HG03571 (cell line): ENCODE measurements around the gene RALGAPB.

Experiments used
- ATAC-seq: cut with Tn5 transposase; IDR thresholded peaks from one replicate; pipeline ENCODE4 v1.9.1; 2021; ENCODE audit not compliant: unreplicated experiment

RALGAPB gene

DNA sequence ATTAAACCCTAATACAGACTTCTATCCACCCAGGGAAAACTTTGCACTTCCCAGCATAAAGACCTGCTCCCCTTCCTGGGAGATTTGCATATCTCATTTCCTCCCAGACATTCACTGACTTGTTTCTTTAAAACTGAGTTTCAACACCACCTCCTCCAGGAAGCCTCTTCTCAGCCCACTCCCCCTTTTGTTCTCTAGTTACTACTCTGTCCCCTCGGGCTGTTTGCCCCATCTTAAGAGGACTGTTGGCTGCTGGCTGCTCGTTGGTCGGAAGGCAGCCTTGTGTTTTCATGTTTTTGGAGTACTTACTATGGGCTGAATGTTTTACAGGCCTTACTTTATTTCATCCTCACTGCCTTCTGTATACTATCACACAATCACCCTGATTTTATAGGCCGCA, 135.5 kb downstream of the RALGAPB start:
- ATAC-seq, result no peak

DNA sequence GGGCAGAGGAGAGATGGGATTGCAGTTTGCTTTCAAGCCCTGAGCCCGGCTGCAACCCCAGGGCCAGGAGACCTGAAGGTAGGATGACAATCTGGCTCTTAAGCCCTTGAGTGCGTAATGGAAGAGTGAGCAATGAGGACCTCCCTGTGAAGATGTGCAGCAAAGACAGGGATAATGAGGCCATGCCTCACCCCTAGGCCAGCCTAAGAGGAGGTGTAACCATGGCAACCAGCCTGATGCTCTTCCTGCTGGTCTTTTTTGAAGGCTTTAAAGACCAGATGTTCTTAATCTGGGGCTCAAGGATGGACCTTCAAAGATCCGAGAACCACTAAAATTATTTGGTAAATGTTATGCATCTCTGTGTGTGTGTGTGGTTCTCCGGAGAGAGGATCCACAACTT, 137.2 kb downstream of the RALGAPB start:
- no peak for ATAC-seq

DNA sequence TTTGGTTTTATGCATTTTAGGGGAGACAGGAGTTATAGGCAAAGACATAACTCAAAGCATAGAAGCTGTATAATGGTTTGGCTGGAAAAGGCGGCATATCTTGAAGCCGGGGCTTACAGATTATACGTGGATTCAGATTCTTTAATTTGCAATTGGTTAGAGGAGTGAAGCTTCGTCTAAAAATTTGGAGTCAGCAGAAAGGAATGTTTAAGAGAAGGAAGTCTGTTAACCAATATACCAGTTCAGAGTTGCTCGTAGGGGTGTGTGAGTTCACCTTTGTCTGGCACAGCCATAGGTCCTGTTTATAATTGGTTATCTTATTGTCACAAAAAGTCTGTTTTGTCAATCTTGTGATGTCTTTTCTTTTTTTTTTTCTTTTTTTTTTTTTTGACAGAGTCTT, 137.9 kb downstream of the RALGAPB start:
- ATAC-seq, result no peak

DNA sequence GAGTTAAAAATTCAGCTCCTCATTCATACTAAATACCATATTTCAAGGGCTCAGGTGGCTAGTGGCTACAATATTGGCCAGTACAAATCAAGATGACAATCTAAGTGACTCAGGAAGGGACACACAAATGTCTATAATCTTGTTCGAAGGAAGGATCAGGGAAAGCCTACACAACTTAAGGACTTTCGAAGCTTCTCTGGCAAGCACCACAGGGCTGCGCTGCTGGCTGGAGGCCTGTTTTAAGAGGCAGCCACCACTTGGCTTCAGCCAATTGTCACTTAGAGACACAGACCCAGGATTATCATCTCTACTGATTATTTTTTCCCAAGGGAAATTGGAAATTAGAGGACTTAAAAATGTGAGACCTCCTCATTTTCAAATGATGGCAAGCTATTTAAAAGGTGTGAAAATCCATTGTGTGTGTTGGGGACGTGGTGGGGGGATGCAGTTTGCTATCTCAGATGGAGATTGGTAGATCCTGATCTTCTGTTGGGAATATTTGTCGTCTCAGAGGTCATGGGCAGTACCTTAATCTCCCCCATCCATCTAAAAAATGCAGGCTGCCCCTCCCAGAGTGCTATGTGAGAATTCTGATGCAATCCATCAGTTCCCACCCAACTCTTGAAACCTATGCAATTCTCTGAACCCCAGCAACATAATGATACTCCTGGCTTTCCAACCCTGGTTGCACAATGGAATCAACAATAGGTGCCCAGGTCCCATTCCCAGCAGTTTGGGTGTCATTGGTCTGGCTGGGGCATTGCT, 140.3 kb downstream of the RALGAPB start:
- no peak for ATAC-seq

DNA sequence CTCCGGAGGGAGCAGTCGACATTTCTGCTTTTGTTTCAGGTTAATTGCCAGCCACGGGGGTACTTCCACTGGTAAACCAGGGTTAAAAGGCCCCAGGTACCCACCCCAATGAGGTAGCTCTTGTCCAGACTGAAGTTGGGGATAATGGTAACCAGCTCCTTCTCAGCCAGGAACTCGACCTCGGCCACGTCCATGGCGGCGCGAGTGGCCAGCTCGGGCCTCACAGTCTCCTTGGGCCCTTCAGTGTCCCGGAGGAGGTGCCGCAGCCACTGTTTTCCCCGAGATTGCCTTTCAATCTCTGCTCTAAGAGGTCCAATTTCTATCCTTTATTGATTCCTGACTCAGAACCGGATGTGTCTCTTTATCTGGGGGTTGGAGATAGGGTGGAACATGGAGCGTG, 142.6 kb downstream of the RALGAPB start:
- no peak for ATAC-seq

DNA sequence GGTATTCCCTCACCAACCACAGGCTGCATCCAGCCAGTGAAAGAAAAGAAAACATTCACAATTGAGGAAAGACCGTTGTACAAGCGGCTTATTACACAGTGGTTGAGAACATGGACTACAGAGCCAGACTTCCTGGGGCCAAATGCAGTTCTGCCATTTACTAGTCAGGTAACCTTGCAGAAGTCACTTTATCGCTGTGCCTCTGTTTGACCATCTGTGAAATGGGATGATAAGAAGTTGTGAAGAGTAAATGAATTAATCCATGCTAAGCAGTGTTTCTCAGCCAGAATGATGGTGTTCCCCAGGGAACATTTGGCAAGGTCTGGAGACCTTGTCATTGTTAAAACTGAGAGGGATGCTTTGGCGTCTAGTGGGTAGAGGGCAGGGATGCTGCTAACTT, 143.8 kb downstream of the RALGAPB start:
- no peak for ATAC-seq

DNA sequence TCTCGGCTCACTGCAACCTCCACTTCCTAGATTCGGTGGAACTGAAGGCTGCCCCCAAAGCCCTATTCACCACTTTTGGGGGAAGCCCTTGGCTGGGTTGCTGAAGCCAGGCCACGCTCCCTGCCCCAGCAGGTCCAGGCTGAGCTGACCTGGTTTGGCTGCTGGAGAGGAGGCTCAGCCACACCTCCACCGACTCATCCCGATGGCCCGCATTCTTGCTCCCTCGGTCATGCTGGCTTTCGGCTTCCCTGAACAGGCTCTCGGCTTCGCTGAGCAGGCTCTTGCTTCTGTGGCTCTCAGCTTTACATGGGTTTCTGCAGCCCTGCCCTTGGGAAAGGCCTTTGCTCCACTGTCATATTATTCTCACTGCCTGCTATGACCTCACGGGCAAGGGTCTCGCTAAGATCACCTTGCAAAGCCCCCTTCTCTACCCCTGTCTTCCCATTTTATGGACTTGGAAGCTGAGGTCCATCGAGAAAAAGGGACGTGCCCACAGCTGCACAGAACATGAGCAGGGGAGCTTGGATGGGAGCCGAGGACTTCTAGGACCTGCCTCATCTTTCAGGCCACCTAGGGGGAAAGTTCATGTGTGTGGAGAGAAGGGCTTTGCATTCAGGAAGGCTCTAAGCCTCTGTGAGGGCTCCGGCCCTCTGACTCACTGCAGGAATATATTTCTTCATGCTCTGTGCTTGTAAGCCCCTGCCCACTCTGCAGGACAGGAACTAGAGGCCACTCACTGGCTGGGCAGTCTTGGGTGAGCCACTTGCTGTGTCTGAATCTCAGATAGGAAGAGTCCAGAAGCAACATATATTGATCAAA, 144.6 kb downstream of the RALGAPB start:
- no peak for ATAC-seq

DNA sequence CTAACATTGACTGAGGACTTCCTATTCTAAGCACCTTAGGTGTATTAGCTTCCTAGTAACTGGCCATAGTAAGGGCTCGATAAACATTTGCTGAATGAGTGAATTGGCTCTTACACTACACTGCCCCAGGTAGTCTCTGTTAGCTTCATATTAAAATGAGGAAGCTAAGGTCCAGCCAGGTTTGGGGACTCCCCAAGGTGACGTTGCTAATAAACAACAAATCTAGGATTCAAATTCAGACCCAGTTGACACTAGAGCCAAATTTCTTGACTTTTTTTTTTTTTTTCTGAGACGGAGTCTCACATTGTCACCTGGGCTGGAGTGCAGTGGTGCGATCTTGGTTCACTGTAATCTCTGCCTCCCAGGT, 145.2 kb downstream of the RALGAPB start:
- ATAC-seq, result no peak

DNA sequence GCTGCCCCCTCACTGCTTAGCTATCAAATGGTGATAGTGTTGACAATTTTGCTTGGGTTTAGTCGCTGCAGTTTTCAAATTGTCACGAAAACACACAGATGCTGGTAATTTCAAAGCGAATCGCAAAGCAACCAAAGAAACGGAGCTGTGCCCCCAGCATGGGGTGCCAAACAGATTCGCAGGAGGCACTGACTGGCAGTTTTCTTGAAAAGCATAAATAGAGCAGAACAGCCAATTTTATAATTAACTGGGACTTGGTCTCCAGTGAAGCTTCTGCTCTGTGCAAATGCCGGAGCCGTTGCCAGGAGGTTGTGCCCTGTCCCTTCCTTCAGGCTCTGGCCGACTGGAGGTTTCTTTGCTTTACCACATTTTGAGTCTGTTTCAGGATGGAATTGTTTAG, 147.8 kb downstream of the RALGAPB start:
- no peak for ATAC-seq

DNA sequence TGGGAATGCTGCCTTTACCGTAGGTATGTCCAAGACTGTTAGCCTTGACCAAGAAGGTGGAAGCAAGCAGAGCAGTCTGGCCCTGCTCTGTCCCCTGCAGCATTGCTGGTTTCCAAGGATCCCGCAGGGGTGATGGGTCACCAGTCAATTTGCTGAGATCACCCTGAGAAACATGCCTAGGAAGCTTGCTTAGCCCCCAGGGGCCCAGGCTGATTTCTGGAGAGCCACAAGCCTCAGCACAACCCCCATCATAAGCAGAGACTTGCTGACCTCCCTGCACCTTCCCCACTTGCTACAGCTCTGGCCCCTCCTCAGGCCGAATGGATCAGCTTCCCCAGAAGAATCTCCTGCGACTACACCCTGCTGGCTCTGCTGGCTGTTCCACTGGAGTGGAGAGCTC, 150.4 kb downstream of the RALGAPB start:
- no peak for ATAC-seq

DNA sequence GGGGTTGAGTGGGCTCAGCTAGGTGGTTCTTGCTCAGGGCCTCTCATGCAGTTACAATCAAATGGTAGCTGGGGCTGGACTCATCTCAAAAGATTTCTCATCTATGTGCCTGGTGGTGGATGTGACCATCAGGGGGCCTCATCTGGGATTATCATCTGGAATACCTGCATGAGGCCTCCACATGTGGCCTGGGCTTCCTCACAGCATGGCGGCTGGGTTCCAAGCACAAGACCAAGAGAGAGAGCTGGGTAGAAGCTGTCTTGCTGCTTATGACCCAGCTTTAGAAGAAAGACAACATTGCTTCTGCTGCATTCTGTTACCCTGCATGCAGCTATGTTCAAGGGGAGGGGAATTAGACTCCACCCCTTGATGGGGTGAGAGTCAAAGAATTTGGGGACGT, 151.4 kb downstream of the RALGAPB start:
- no peak for ATAC-seq

DNA sequence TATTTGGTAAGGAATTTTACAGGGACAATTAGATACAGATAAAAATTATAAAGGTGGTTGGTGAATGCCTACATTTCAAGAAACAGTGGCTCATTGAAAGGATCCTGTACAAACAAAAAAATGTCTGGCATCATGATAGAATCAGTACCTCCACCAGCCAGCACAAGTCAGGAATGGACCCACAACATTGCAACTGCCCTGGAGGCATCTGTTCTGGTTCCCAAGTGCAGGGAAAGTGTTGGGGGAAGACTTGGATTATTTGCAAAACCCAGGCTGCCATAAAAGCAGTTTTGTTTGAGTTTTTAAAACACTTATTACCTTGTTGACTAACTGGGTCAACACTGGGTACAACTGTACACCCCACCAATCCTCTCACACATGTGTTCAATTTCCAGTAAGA, 153.3 kb downstream of the RALGAPB start:
- ATAC-seq, result no peak

DNA sequence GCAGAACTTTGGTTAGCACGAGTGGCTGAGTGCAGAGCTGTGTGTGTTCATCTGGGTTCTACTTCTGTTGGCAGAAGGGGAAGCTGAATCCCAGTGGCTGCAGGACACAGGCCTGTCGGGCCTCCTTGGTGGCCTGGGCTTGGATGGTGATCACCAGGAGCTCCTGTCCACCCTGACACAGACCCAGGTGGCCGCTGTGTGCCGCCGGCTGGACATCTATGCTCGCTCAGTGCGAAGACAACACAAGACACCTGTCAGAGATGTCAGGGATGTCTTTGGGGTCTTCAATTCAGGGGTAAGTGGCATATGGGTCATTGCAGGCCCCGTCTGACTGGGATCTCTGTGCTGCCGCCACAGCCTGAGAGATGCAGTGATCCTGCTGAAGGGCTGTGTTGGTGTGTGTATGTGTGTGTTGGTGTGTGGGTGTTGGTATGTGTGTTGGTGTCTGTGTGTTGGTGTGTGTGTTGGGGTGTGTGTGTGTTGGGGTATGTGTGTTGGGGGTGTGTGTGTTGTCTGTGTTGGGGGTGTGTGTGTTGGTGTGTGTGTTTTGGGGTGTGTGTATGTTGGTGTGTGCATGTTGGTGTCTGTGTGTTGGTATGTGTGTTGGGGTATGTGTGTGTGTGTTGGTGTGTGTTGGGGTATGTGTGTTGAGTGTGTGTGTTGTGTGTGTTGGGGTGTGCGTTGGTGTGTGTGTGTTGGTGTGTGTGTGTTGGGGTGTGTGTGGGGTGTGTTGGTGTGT, 154.4 kb downstream of the RALGAPB start:
- no peak for ATAC-seq
